PC-3 (cell line): ENCODE results near the gene COL6A2. TPM values are rescaled to one million over a fixed set of nuclear protein-coding genes. Genes with fewer than 3 reads are reported as not detected.

Source experiments
- ATAC-seq: fragments of 200-7000 bp; cut with Tn5 transposase; 2 replicates; pipeline ENCODE4 v1.9.1; 2020; ENCODE audit warnings: mild to moderate bottlenecking, moderate library complexity
- BruUV-seq: library from RNA; stranded (reverse); fragments of 400-500 nt; replicated peaks from 2 replicates; lab custom pipeline; 2021; lab: Mats Ljungman, UMichigan
- CTCF ChIA-PET: fragments of 300-600 bp; sonication (Branson Sonifier 250); formaldehyde crosslinking; loops from one replicate; lab custom pipeline; 2022; ENCODE audit warnings: antibody characterized with exemption; lab: Charles Lee
- POLR2A ChIA-PET: fragments of 300-600 bp; sonication (Branson Sonifier 250); formaldehyde crosslinking; loops from one replicate; lab custom pipeline; 2022; ENCODE audit warnings: antibody characterized with exemption; ENCODE audit not compliant: unreplicated experiment; lab: Charles Lee
- DNase-seq: peaks from one replicate; pipeline ENCODE4 v3.0.0-alpha.2; 2015
- H2AFZ ChIP-seq: fragments of 300-600 bp; sonication (generic); 2 replicates; pipeline ENCODE4 v1.6.0; 2016; ENCODE audit warnings: antibody characterized with exemption, low read length
- H3F3A ChIP-seq: fragments of 300-600 bp; sonication (generic); one replicate; pipeline ENCODE4 v1.6.0; 2017; ENCODE audit warnings: antibody characterized with exemption, low read length, control low read depth, mild to moderate bottlenecking; ENCODE audit not compliant: unreplicated experiment
- H3K27ac ChIP-seq: fragments of 300-600 bp; sonication (generic); 2 replicates; pipeline ENCODE4 v1.5.1; 2016; ENCODE audit warnings: mild to moderate bottlenecking, low read length
- H3K27me3 ChIP-seq: fragments of 300-600 bp; sonication (generic); 2 replicates; pipeline ENCODE4 v1.6.1; 2016; ENCODE audit warnings: low read length, mixed read lengths
- H3K36me3 ChIP-seq: fragments of 300-600 bp; sonication (generic); 2 replicates; pipeline ENCODE4 v1.6.1; 2016; ENCODE audit warnings: low read depth, mixed run types, low read length, mixed read lengths
- H3K4me1 ChIP-seq: fragments of 300-600 bp; sonication (generic); 2 replicates; pipeline ENCODE4 v1.5.1; 2016; ENCODE audit warnings: low read length; ENCODE audit not compliant: insufficient read depth
- H3K4me2 ChIP-seq: fragments of 300-600 bp; sonication (generic); 2 replicates; pipeline ENCODE4 v1.6.0; 2016; ENCODE audit warnings: low read length
- H3K4me3 ChIP-seq: fragments of 300-600 bp; sonication (generic); 2 replicates; pipeline ENCODE4 v1.5.1; 2016; ENCODE audit warnings: mild to moderate bottlenecking, low read length, mixed read lengths
- H3K79me2 ChIP-seq: fragments of 300-600 bp; sonication (generic); 2 replicates; pipeline ENCODE4 v1.6.1; 2017; ENCODE audit warnings: low read length, mixed read lengths
- H3K9ac ChIP-seq: fragments of 300-600 bp; sonication (generic); 2 replicates; pipeline ENCODE4 v1.6.0; 2016; ENCODE audit warnings: mild to moderate bottlenecking, low read length
- H3K9me2 ChIP-seq: fragments of 300-600 bp; sonication (generic); replicated peaks from 2 replicates; pipeline ENCODE4 v1.6.1; 2016; ENCODE audit warnings: mixed run types, low read length, mixed read lengths
- H3K9me3 ChIP-seq: fragments of 300-600 bp; sonication (generic); 2 replicates; pipeline ENCODE4 v1.6.1; 2016; ENCODE audit warnings: low read length, mixed read lengths
- H4K20me1 ChIP-seq: fragments of 300-600 bp; sonication (generic); 2 replicates; pipeline ENCODE4 v1.6.1; 2016; ENCODE audit warnings: low read length, mixed read lengths
- CTCF ChIP-seq: fragments of 300-600 bp; sonication (generic); conservative IDR thresholded peaks from 2 replicates; pipeline ENCODE4 v1.5.1; 2017; ENCODE audit warnings: antibody characterized with exemption, low read depth, mild to moderate bottlenecking, low read length
- EZH2 ChIP-seq: fragments of 300-600 bp; sonication (generic); IDR thresholded peaks from one replicate; pipeline ENCODE4 v1.6.1; 2017; ENCODE audit warnings: antibody characterized with exemption, mild to moderate bottlenecking, low read length; ENCODE audit not compliant: unreplicated experiment
- EZH2phosphoT487 ChIP-seq: fragments of 300-600 bp; sonication (generic); IDR thresholded peaks from 2 replicates; pipeline ENCODE4 v1.6.1; 2018; ENCODE audit warnings: mild to moderate bottlenecking, antibody characterized with exemption, low read length, borderline replicate concordance
- intact Hi-C: fragments of 100-400 bp; cut with micrococcal nuclease; formaldehyde crosslinking; loops from 2 replicates; pipeline ENCODE4 v1.9.0; 2023
- total RNA-seq: library from RNA; depleted of rRNA; stranded (reverse); fragments of >200 nt; gene quantifications from 2 replicates; pipeline ENCODE4 v1.2.3, GENCODE V29; 2014

Gene COL6A2
- total RNA-seq, 1 experiment from 2014 or later, result 521 TPM

GRCh38 chr21:46098303-46099141 is 610 bp downstream of the COL6A2 start:
- BruUV-seq, result no TSS peak
- Histone ChIP-seq H3K9ac (peak overlapping the region; percentile 95), H3K27ac (peak overlapping the region; percentile 70), H3K27me3 (no peaks in the 10 kb centered on the region), H2AFZ (no peak overlapping the region), H3K9me3 (peaks cover 10% of the 10 kb centered on the region; the same call in 1 of the 2 replicates), H3K36me3 (peaks cover 31% of the 10 kb centered on the region), H3F3A (no peaks in the 10 kb centered on the region), H3K4me3 (peak overlapping the region; percentile 86), H3K9me2 (no peaks in the 10 kb centered on the region), H4K20me1 (peaks cover 26% of the 10 kb centered on the region), H3K79me2 (peaks cover 50% of the 10 kb centered on the region), H3K4me2 (peak overlapping the region; percentile 83), H3K4me1 (peaks cover 20% of the 10 kb centered on the region)
- CTCF ChIA-PET, result no interaction called here
- POLR2A ChIA-PET, result interaction anchor here (1.1 kb wide), 1 partner anchor 125 kb away, joined by 3 read pairs; no protein-coding TSS in a partner anchor
- TF ChIP-seq CTCF (no peak), EZH2phosphoT487 (no peak), EZH2 (no peak)
- DNase-seq (no peak), ATAC-seq (peak; percentile 29)
- intact Hi-C loops, result loop anchor here (1.0 to 5.0 kb wide), 2 partner anchors 36 to 125 kb away; no protein-coding TSS in a partner anchor

- ChIA-PET CTCF (interaction anchor here (0.6 to 1.4 kb wide), 2 partner anchors 126 to 543 kb away, joined by 6 to 10 read pairs; no protein-coding TSS in a partner anchor), POLR2A (interaction anchor here (1.0 to 1.1 kb wide), 2 partner anchors 124 to 126 kb away, joined by 3 read pairs; no protein-coding TSS in a partner anchor)
- Histone ChIP-seq H2AFZ (no peak overlapping the region), H3K79me2 (peaks cover 60% of the 10 kb centered on the region), H3K4me2 (peak overlapping the region; percentile 83), H3K4me1 (peaks cover 20% of the 10 kb centered on the region), H3K27me3 (no peaks in the 10 kb centered on the region), H3K9ac (peak overlapping the region; percentile 95), H3K27ac (peak overlapping the region; percentile 70), H4K20me1 (peaks cover 31% of the 10 kb centered on the region), H3F3A (no peaks in the 10 kb centered on the region), H3K36me3 (peaks cover 40% of the 10 kb centered on the region), H3K9me3 (peaks cover 10% of the 10 kb centered on the region; the same call in 1 of the 2 replicates), H3K9me2 (no peaks in the 10 kb centered on the region), H3K4me3 (peak overlapping the region; percentile 86)
- ATAC-seq (peak; percentile 32), DNase-seq (peak; percentile 57)
- intact Hi-C loops, result loop anchor here (1.0 to 5.0 kb wide), 2 partner anchors 37 to 126 kb away; no protein-coding TSS in a partner anchor
- TF ChIP-seq CTCF, result no peak
- no peak for TF ChIP-seq EZH2phosphoT487
- TF ChIP-seq EZH2, result no peak
- TSS peak; percentile 40 for BruUV-seq
Measured at GRCh38 chr21:46099476-46099875, 1.6 kb downstream of the COL6A2 start.
